ENCODE measurements around the gene DIAPH2.

DNA sequence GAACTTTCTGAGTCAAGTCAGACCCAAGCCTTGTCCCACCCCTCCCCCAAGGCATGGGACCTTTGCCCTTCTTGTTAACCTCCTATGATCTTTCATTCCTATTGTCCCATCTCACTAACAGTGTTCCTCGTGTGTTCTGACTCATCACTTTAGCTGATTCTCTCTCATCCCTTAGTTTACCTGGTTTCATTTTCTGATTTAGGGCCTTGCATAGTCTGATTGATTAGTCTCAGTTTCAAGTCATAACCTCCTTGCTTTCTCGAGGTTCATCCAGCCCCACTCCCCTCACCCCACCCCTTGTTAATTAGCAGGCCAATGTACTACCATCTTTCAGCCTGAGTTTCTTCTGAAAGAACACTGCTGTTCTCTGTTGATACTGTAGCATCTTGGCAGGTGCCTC is 716.5 kb downstream of the DIAPH2 start:
- TF ChIP-seq, protein P1, sequence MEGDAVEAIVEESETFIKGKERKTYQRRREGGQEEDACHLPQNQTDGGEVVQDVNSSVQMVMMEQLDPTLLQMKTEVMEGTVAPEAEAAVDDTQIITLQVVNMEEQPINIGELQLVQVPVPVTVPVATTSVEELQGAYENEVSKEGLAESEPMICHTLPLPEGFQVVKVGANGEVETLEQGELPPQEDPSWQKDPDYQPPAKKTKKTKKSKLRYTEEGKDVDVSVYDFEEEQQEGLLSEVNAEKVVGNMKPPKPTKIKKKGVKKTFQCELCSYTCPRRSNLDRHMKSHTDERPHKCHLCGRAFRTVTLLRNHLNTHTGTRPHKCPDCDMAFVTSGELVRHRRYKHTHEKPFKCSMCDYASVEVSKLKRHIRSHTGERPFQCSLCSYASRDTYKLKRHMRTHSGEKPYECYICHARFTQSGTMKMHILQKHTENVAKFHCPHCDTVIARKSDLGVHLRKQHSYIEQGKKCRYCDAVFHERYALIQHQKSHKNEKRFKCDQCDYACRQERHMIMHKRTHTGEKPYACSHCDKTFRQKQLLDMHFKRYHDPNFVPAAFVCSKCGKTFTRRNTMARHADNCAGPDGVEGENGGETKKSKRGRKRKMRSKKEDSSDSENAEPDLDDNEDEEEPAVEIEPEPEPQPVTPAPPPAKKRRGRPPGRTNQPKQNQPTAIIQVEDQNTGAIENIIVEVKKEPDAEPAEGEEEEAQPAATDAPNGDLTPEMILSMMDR (conservative IDR thresholded peaks at IDR 0.05; ENCODE audit: low read depth in 2 of 2) = no peak
- TF ChIP-seq, protein P2, sequence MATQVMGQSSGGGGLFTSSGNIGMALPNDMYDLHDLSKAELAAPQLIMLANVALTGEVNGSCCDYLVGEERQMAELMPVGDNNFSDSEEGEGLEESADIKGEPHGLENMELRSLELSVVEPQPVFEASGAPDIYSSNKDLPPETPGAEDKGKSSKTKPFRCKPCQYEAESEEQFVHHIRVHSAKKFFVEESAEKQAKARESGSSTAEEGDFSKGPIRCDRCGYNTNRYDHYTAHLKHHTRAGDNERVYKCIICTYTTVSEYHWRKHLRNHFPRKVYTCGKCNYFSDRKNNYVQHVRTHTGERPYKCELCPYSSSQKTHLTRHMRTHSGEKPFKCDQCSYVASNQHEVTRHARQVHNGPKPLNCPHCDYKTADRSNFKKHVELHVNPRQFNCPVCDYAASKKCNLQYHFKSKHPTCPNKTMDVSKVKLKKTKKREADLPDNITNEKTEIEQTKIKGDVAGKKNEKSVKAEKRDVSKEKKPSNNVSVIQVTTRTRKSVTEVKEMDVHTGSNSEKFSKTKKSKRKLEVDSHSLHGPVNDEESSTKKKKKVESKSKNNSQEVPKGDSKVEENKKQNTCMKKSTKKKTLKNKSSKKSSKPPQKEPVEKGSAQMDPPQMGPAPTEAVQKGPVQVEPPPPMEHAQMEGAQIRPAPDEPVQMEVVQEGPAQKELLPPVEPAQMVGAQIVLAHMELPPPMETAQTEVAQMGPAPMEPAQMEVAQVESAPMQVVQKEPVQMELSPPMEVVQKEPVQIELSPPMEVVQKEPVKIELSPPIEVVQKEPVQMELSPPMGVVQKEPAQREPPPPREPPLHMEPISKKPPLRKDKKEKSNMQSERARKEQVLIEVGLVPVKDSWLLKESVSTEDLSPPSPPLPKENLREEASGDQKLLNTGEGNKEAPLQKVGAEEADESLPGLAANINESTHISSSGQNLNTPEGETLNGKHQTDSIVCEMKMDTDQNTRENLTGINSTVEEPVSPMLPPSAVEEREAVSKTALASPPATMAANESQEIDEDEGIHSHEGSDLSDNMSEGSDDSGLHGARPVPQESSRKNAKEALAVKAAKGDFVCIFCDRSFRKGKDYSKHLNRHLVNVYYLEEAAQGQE (IDR thresholded peaks at IDR 0.05; ENCODE audit: unreplicated experiment) = no peak
- TF ChIP-seq EZH2 (IDR thresholded peaks at IDR 0.05; ENCODE audit: low read depth, unreplicated experiment) (no peak), JUNB (IDR thresholded peaks at IDR 0.05; ENCODE audit: unreplicated experiment) (no peak), POLR2AphosphoS5 (IDR thresholded peaks at IDR 0.05; ENCODE audit: low read depth) (no peak)

Measured in GM23338 (cell line).